Activated effector memory CD4-positive, alpha-beta T cell treated with Interleukin-2 at 50 U/mL for 16 hours (primary cell): ENCODE measurements around the gene REC114.
"Not testable (repeated sequence)": the region's sequence is repeated elsewhere in the genome, so short reads cannot be mapped to it uniquely, and the experiment has no call there.

ENCODE experiments used
- DNase-seq: peaks from one replicate; pipeline ENCODE4 v3.0.0-alpha.2; 2020

Gene REC114

GRCh38 chr15:73442968-73443367, at the start of gene REC114:
TSS of gene REC114 (plus strand) at chr15:73443164. CDS start at chr15:73443186, 22 bp downstream.
- DNase-seq = no peak

GRCh38 chr15:73393336-73393735, 49.6 kb upstream of the REC114 start:
- no peak for DNase-seq

- DNase-seq = no peak
Observed at GRCh38 chr15:73394782-73395181, 48.2 kb upstream of the REC114 start.

- DNase-seq = no peak
Observed at GRCh38 chr15:73395671-73396070, 47.3 kb upstream of the REC114 start.

- DNase-seq = no peak
Observed at GRCh38 chr15:73397461-73397860, 45.5 kb upstream of the REC114 start.

- no peak for DNase-seq
Observed at GRCh38 chr15:73398861-73399260, 44.1 kb upstream of the REC114 start.

- DNase-seq = not testable (repeated sequence)
Observed at GRCh38 chr15:73400222-73400621, 42.7 kb upstream of the REC114 start.

- no peak for DNase-seq
Observed at GRCh38 chr15:73403171-73403570, 39.8 kb upstream of the REC114 start.

- no peak for DNase-seq
Observed at GRCh38 chr15:73414876-73415275, 28.1 kb upstream of the REC114 start.

- DNase-seq = no peak
Observed at GRCh38 chr15:73424506-73424905, 18.5 kb upstream of the REC114 start.

GRCh38 chr15:73425510-73425909, 17.5 kb upstream of the REC114 start:
- no peak for DNase-seq

- no peak for DNase-seq
Observed at GRCh38 chr15:73426323-73426994, 16.5 kb upstream of the REC114 start.

- not testable (repeated sequence) for DNase-seq
Observed at GRCh38 chr15:73431329-73431728, 11.6 kb upstream of the REC114 start.

GRCh38 chr15:73433873-73434272, 9.1 kb upstream of the REC114 start:
- no peak for DNase-seq

- DNase-seq = no peak
Observed at GRCh38 chr15:73436613-73437012, 6.4 kb upstream of the REC114 start.

GRCh38 chr15:73437543-73438109, 5.3 kb upstream of the REC114 start:
- no peak for DNase-seq

- no peak for DNase-seq
Observed at GRCh38 chr15:73438651-73439050, 4.3 kb upstream of the REC114 start.

- DNase-seq = no peak
Observed at GRCh38 chr15:73440571-73440970, 2.4 kb upstream of the REC114 start.

- DNase-seq = no peak
Observed at GRCh38 chr15:73442421-73442820, 543 bp upstream of the REC114 start.

GRCh38 chr15:73447471-73447870, 4.5 kb downstream of the REC114 start:
- DNase-seq = not testable (repeated sequence)

GRCh38 chr15:73448158-73448758, 5.3 kb downstream of the REC114 start:
- peak; percentile 21 for DNase-seq

- DNase-seq = not testable (repeated sequence)
Observed at GRCh38 chr15:73449980-73450379, 7.0 kb downstream of the REC114 start.

- no peak for DNase-seq
Observed at GRCh38 chr15:73454096-73454495, 11.1 kb downstream of the REC114 start.

GRCh38 chr15:73455876-73456275, 12.9 kb downstream of the REC114 start:
- DNase-seq = no peak
